ENCODE results near the gene MAPKBP1.

DNA sequence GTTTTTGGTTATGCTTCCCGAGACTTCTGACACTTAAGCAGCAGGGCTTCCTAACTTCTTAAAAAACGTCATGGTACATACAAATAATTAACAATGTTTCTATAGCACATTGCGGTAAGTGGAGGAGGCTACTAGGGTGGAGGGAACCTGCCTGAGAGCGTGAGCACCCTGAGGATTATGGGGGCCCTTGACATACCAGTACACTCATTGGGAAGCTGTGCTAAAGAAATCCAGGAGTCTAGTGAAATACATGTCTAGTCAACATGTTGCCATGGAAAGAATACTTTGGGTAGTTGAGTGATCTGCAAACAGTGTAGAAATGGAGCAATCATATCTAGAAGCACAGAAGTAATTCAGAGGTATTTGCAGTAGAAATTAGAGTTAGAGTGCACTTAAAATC, 39.2 kb upstream of the MAPKBP1 start:
- TF ChIP-seq GATA2 (IDR thresholded peaks at IDR 0.05; ENCODE audit: low read depth, low read length), result no peak
- TF ChIP-seq GATA3 (IDR thresholded peaks at IDR 0.05; ENCODE audit: low read depth, low read length), result no peak

All from SH-SY5Y (cell line).